Naive thymus-derived CD4-positive, alpha-beta T cell (primary cell): Measurements from ENCODE around the gene MARCHF5. TPM values are rescaled to one million over a fixed set of nuclear protein-coding genes. Genes with fewer than 3 reads are reported as not detected.

Experiments used
- ATAC-seq: fragments of 150-1000 bp; cut with Tn5 transposase; 2 replicates; pipeline ENCODE4 v1.10.0; 2021; ENCODE audit warnings: mild to moderate bottlenecking, moderate library complexity
- CTCF ChIA-PET: fragments of 350-600 bp; sonication (Branson Sonifier 250); formaldehyde crosslinking; loops from one replicate; lab custom pipeline; 2021; ENCODE audit warnings: antibody characterized with exemption; lab: Charles Lee
- POLR2A ChIA-PET: fragments of 350-600 bp; sonication (Branson Sonifier 250); formaldehyde crosslinking; loops from one replicate; lab custom pipeline; 2021; ENCODE audit warnings: antibody characterized with exemption, inconsistent platforms; lab: Charles Lee
- DNase-seq, 9 donors: peaks; one replicate each; pipeline versions ENCODE4 v3.0.0 to v3.0.0-alpha.2; 2020 to 2022; ENCODE audit warnings: mixed read lengths in 1 of 9
- H3K27ac ChIP-seq: one replicate; pipeline ENCODE4 v1.7.0; 2013; ENCODE audit warnings: mild to moderate bottlenecking, low read depth, low read length, moderate library complexity
- H3K27me3 ChIP-seq, 2 donors: one replicate each; pipeline ENCODE4 v1.7.0; 2013; ENCODE audit warnings: low read length in 2 of 2, mild to moderate bottlenecking in 2 of 2, moderate library complexity in 2 of 2; ENCODE audit not compliant: control insufficient read depth in 2 of 2, insufficient read depth in 2 of 2
- H3K36me3 ChIP-seq, 3 experiments: 1 replicate in 2 of 3; 2 replicates in 1 of 3; pipeline ENCODE4 v1.7.0; 2013; ENCODE audit warnings: low read length in 3 of 3, mild to moderate bottlenecking in 3 of 3, moderate library complexity in 1 of 3; ENCODE audit not compliant: insufficient read depth in 3 of 3, control insufficient read depth in 2 of 3
- H3K4me1 ChIP-seq, 2 donors: one replicate each; pipeline ENCODE4 v1.7.0; 2013; ENCODE audit warnings: low read length in 2 of 2, mild to moderate bottlenecking in 2 of 2, moderate library complexity in 1 of 2; ENCODE audit not compliant: control insufficient read depth in 2 of 2, insufficient read depth in 2 of 2
- H3K4me3 ChIP-seq: 2 replicates; pipeline ENCODE4 v1.7.0; 2013; ENCODE audit warnings: mild to moderate bottlenecking, low read length
- H3K9me3 ChIP-seq, 3 experiments: 1 replicate in 2 of 3; 2 replicates in 1 of 3; pipeline ENCODE4 v1.7.0; 2013; ENCODE audit warnings: low read length in 3 of 3; ENCODE audit not compliant: control insufficient read depth in 2 of 3
- H3K27ac Mint-ChIP-seq, 9 donors: one replicate each; pipeline ENCODE4 v1.8.0; 2020 to 2022; ENCODE audit warnings: mixed read lengths in 9 of 9, mild to moderate bottlenecking in 8 of 9, moderate library complexity in 5 of 9, inconsistent platforms in 2 of 9
- H3K27me3 Mint-ChIP-seq, 5 donors: one replicate each; pipeline ENCODE4 v1.8.0; 2021 to 2022; ENCODE audit warnings: mixed read lengths in 5 of 5, mild to moderate bottlenecking in 1 of 5
- H3K36me3 Mint-ChIP-seq, 5 donors: one replicate each; pipeline ENCODE4 v1.8.0; 2020 to 2022; ENCODE audit warnings: mixed read lengths in 5 of 5, mild to moderate bottlenecking in 3 of 5, inconsistent platforms in 1 of 5
- H3K4me1 Mint-ChIP-seq, 7 donors: one replicate each; pipeline ENCODE4 v1.8.0; 2020 to 2022; ENCODE audit warnings: mixed read lengths in 7 of 7, mild to moderate bottlenecking in 3 of 7, inconsistent platforms in 1 of 7
- H3K4me3 Mint-ChIP-seq, 10 donors: one replicate each; pipeline ENCODE4 v1.8.0; 2020 to 2022; ENCODE audit warnings: mild to moderate bottlenecking in 10 of 10, mixed read lengths in 10 of 10, moderate library complexity in 6 of 10, inconsistent platforms in 2 of 10
- H3K9me3 Mint-ChIP-seq, 11 donors: one replicate each; pipeline ENCODE4 v1.8.0; 2020 to 2022; ENCODE audit warnings: mixed read lengths in 11 of 11, mild to moderate bottlenecking in 4 of 11, inconsistent platforms in 1 of 11, moderate library complexity in 1 of 11
- intact Hi-C, 2 donors: fragments of 100-400 bp; cut with micrococcal nuclease; formaldehyde crosslinking; loops; one replicate each; pipeline ENCODE4 v1.15.1; 2023
- polyA plus RNA-seq, 2 donors: library from polyadenylated mRNA; unstranded; fragments of 300-500 nt; fragmentation: Illumina TruSeq; gene quantifications; one replicate each; pipeline ENCODE4 v1.2.3, GENCODE V29; 2021
- total RNA-seq, 6 experiments: library from RNA in 5 of 6; stranded (reverse) in 5 of 6; gene quantifications; 1 replicate in 5 of 6; 2 replicates in 1 of 6; pipeline ENCODE4 v1.2.3 and lab custom pipeline; 2021 to 2026

MARCHF5 gene
- total and polyA plus RNA-seq, 7 experiments from 2014 or later: 18.3 to 37.1 (median 29.3) TPM

DNA sequence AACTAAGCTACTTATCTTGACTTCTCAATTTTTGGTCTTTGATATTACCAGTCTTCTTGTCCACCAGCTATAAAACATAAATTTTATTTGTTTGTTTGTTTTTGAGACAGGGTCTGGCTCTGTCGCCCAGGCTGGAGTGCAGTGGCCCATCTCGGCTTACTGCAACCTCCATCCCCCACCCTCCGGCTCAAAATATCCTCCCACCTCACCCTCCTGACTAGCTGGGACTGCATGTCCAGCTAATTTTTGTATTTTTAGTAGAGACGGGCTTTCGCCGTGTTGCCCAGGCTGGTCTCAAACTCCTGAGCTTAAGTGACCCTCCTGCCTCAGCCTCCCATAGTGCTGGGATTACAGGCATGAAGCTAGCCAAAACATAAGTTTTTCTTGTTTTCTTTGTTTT, 7.5 kb downstream of the MARCHF5 start:
- H3K36me3 Mint-ChIP-seq: peaks cover 4 to 28% (median 6%) of the 10 kb centered on the region in 5 donors
- H3K4me3 ChIP-seq: no peak overlapping the region
- H3K27ac Mint-ChIP-seq: peak overlapping the region in 1 of 9 donors; percentile 42
- H3K27me3 Mint-ChIP-seq: no peaks in the 10 kb centered on the region
- no peak for ATAC-seq
- DNase-seq: no peak
- peaks cover 0 to 1% (median 0%) of the 10 kb centered on the region in 11 donors for H3K9me3 Mint-ChIP-seq
- H3K27me3 ChIP-seq: no peaks in the 10 kb centered on the region
- ChIA-PET CTCF (interaction anchor here (0.6 kb wide), 2 partner anchors 14 to 119 kb away, joined by 3 to 4 read pairs; no protein-coding TSS in a partner anchor), POLR2A (interaction anchor here (0.7 to 1.1 kb wide), 2 partner anchors 11 to 28 kb away, joined by 3 read pairs; no protein-coding TSS in a partner anchor)
- H3K4me1 Mint-ChIP-seq: peaks cover 24 to 77% (median 63%) of the 10 kb centered on the region in 7 donors
- H3K4me3 Mint-ChIP-seq: peak overlapping the region in 2 of 10 donors; percentile 4 to 31
- no peaks in the 10 kb centered on the region for H3K36me3 ChIP-seq
- no peak overlapping the region for H3K27ac ChIP-seq
- H3K9me3 ChIP-seq: no peaks in the 10 kb centered on the region
- H3K4me1 ChIP-seq: peaks cover 0 to 10% of the 10 kb centered on the region in 2 donors
- intact Hi-C loops: no loop called here

DNA sequence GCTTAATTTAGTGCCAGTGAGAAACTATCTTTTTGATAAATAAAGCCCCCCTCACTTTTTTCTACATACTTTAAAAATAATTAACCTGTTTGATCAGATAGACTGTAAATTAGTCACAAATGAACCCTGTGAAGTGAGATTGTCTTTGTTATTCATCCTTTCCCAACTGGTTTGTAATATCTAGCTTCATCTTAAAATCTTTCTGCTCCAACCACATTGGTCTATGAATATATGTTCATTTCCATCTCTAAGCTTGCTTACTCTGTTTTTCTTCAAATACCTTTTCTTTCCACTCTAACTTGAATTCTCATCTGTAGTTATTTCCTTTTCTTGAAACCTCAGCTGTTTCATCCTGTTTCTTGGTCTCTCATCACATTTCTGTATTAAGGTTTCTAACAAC, 12.1 kb downstream of the MARCHF5 start:
- Mint-ChIP-seq H3K4me1 (peaks cover 18 to 74% (median 63%) of the 10 kb centered on the region in 7 donors), H3K4me3 (peak overlapping the region in 8 of 10 donors; percentile 0 to 51 (median 14)), H3K27me3 (no peaks in the 10 kb centered on the region), H3K9me3 (peaks cover 0 to 1% (median 0%) of the 10 kb centered on the region in 11 donors), H3K36me3 (peaks cover 0 to 12% (median 4%) of the 10 kb centered on the region in 5 donors), H3K27ac (peak overlapping the region in 1 of 9 donors; percentile 19)
- no peak for DNase-seq
- no peak for ATAC-seq
- Histone ChIP-seq H3K36me3 (no peaks in the 10 kb centered on the region), H3K9me3 (no peaks in the 10 kb centered on the region), H3K27ac (no peak overlapping the region), H3K4me3 (no peak overlapping the region), H3K4me1 (peaks cover 0 to 10% of the 10 kb centered on the region in 2 donors), H3K27me3 (no peaks in the 10 kb centered on the region)
- CTCF ChIA-PET: no interaction called here
- intact Hi-C loops: no loop called here
- POLR2A ChIA-PET: no interaction called here

DNA sequence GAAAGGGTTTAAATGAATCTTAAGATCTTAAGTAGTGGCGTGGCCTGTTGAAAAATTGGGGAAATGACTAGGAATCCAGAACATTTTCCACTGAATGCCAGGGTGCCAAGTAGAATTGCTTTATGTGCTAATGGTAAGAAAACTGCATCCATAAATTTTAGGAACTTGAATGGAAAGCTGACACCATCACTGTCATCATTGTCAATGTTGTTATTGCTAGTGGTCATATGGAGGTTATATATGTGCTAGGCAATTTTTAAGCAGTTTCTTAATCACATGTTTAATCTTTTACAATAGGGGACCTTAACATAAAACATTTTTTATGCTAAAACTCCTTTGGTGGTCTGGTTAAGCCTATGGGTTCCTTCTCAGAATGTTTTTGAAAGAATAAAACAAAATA, 13.1 kb downstream of the MARCHF5 start:
- CTCF ChIA-PET: no interaction called here
- Mint-ChIP-seq H3K27ac (peak overlapping the region in 2 of 9 donors; percentile 19 to 41), H3K27me3 (no peaks in the 10 kb centered on the region), H3K4me3 (no peak overlapping the region), H3K36me3 (peaks cover 0 to 8% (median 3%) of the 10 kb centered on the region in 5 donors), H3K9me3 (no peaks in the 10 kb centered on the region), H3K4me1 (peaks cover 16 to 76% (median 56%) of the 10 kb centered on the region in 7 donors)
- POLR2A ChIA-PET: no interaction called here
- no peaks in the 10 kb centered on the region for H3K9me3 ChIP-seq
- H3K27me3 ChIP-seq: no peaks in the 10 kb centered on the region
- H3K4me1 ChIP-seq: peaks cover 0 to 10% of the 10 kb centered on the region in 2 donors
- ATAC-seq (no peak), DNase-seq (no peak)
- H3K36me3 ChIP-seq: no peaks in the 10 kb centered on the region
- intact Hi-C loops: no loop called here
- H3K4me3 ChIP-seq: no peak overlapping the region
- H3K27ac ChIP-seq: no peak overlapping the region

DNA sequence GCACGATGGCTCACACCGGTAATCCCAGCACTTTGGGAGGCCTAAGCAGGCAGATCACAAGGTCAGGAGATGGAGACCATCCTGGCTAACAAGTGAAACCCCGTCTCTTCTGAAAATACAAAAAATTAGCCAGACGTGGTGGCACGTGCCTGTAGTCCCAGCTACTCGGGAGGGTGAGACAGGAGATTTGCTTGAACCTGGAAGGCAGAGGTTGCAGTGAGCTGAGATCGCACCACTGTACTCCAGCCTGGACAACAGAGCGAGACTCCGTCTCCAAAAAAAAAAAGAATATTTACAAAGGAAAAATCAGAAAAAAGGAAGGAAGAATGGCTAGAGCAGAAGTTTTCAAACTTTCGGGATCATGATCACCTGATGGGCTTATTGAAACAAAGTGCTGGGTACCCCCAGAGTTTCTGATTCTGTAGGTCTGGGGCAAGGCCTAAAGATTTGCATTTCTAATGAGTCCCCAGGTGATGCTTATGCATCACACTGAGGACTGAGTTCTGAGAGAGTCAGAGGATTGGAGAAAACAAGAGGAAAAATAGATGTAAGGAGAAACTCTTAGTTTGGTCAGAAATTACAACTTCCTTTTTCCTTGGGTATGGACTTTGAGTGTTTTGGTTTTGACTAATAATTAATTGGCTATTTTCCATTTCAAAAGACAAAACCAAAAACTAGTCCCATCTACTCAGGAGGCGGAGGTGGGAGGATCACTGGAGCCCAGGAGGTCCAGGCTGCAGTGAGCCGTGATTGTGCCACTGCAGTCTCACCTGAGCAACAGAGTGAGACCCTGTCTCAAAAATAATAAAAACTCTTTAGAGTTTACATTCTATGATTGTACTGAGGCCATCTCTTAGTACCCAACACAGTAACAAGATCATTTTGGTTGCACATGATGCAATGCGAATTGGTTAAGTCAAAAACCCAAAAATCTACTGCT, 14.4 kb downstream of the MARCHF5 start:
- DNase-seq (no peak), ATAC-seq (no peak)
- H3K4me1 ChIP-seq: peaks cover 0 to 10% of the 10 kb centered on the region in 2 donors
- peak overlapping the region in 1 of 10 donors; percentile 12 for H3K4me3 Mint-ChIP-seq
- peaks cover 0 to 4% (median 0%) of the 10 kb centered on the region in 5 donors for H3K36me3 Mint-ChIP-seq
- no peaks in the 10 kb centered on the region for H3K36me3 ChIP-seq
- no peaks in the 10 kb centered on the region for H3K9me3 ChIP-seq
- no peak overlapping the region for H3K27ac ChIP-seq
- peaks cover 16 to 73% (median 54%) of the 10 kb centered on the region in 7 donors for H3K4me1 Mint-ChIP-seq
- ChIA-PET CTCF (no interaction called here), POLR2A (no interaction called here)
- H3K4me3 ChIP-seq: no peak overlapping the region
- H3K27me3 ChIP-seq: no peaks in the 10 kb centered on the region
- H3K9me3 Mint-ChIP-seq: no peaks in the 10 kb centered on the region
- H3K27ac Mint-ChIP-seq: peak overlapping the region in 1 of 9 donors; percentile 28
- no peaks in the 10 kb centered on the region for H3K27me3 Mint-ChIP-seq
- intact Hi-C loops: no loop called here

DNA sequence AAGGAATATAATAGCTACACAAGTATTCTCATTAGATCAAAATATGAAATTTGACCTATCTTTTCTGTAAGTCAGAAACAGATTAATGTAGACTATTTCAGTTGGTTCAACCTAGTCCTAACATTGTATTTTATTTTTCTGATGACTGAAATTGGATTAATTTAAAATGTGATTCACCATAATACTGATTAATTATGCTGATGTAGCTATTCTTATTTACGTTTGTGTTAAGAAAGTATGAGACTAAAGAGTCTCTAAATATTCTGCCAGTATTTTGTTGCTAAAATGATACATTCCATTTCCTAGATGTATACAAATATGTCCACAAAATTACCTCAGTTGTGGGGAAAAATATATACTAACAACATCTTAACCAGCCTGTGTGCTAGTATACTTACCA, 18.3 kb downstream of the MARCHF5 start:
- ChIA-PET CTCF (no interaction called here), POLR2A (no interaction called here)
- Histone ChIP-seq H3K27ac (no peak overlapping the region), H3K36me3 (peaks cover 0 to 4% (median 0%) of the 10 kb centered on the region in 3 experiments), H3K4me3 (no peak overlapping the region), H3K27me3 (no peaks in the 10 kb centered on the region), H3K4me1 (no peaks in the 10 kb centered on the region), H3K9me3 (no peaks in the 10 kb centered on the region)
- Mint-ChIP-seq H3K4me3 (no peak overlapping the region), H3K36me3 (peaks cover 0 to 25% (median 15%) of the 10 kb centered on the region in 5 donors), H3K4me1 (peaks cover 6 to 53% (median 42%) of the 10 kb centered on the region in 7 donors), H3K27me3 (no peaks in the 10 kb centered on the region), H3K9me3 (no peaks in the 10 kb centered on the region), H3K27ac (no peak overlapping the region)
- DNase-seq (no peak), ATAC-seq (no peak)
- intact Hi-C loops: no loop called here

DNA sequence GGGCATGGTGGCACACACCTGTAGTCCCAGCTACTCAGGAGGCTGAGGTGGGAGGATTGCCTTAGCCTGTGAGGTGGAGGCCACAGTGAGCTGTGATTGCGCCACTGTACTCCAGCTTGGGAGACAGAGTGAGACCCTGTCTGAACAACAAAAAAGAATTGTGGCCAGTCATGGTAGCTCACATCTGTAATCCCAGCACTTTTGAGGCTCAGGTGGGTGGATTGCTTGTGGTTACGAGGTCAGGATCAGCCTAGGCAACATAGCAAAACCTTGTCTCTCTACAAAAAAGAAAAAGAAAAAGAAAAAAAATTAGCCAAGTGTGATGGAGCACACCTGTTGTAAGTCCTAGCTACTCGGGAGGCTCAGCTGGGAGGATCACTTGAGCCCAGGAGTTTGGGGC, 22.8 kb downstream of the MARCHF5 start:
- ChIA-PET CTCF (no interaction called here), POLR2A (no interaction called here)
- H3K9me3 Mint-ChIP-seq: no peaks in the 10 kb centered on the region
- peaks cover 0 to 52% (median 27%) of the 10 kb centered on the region in 5 donors for H3K36me3 Mint-ChIP-seq
- DNase-seq (no peak), ATAC-seq (no peak)
- no peaks in the 10 kb centered on the region for H3K27me3 Mint-ChIP-seq
- Histone ChIP-seq H3K27ac (no peak overlapping the region), H3K36me3 (peaks cover 0 to 8% (median 0%) of the 10 kb centered on the region in 3 experiments), H3K4me1 (no peaks in the 10 kb centered on the region), H3K9me3 (no peaks in the 10 kb centered on the region), H3K4me3 (no peak overlapping the region), H3K27me3 (no peaks in the 10 kb centered on the region)
- no peak overlapping the region for H3K27ac Mint-ChIP-seq
- intact Hi-C loops: no loop called here
- no peak overlapping the region for H3K4me3 Mint-ChIP-seq
- peaks cover 5 to 28% (median 19%) of the 10 kb centered on the region in 7 donors for H3K4me1 Mint-ChIP-seq
